Upper lobe of right lung (tissue), 1 donor: ENCODE measurements around the gene ZFR. TPM values are rescaled to one million over a fixed set of nuclear protein-coding genes. Genes with fewer than 3 reads are reported as not detected.

Experiments
- ATAC-seq: fragments of 200-7000 bp; cut with Tn5 transposase; one replicate; pipeline ENCODE4 v1.9.1; 2020; ENCODE audit warnings: mild to moderate bottlenecking, moderate library complexity
- DNase-seq: peaks from one replicate; pipeline ENCODE4 v3.0.0-alpha.2; 2020
- H3K27ac ChIP-seq: fragments of 200-600 bp; one replicate; pipeline ENCODE4 v1.8.0; 2022
- H3K27me3 ChIP-seq: fragments of 200-600 bp; one replicate; pipeline ENCODE4 v1.8.0; 2022; ENCODE audit warnings: mild to moderate bottlenecking
- H3K36me3 ChIP-seq: fragments of 200-600 bp; one replicate; pipeline ENCODE4 v1.8.0; 2022
- H3K4me1 ChIP-seq: fragments of 200-600 bp; one replicate; pipeline ENCODE4 v1.8.0; 2022
- H3K4me3 ChIP-seq: fragments of 200-600 bp; one replicate; pipeline ENCODE4 v1.8.0; 2022; ENCODE audit warnings: mild to moderate bottlenecking
- H3K9me3 ChIP-seq: fragments of 200-600 bp; one replicate; pipeline ENCODE4 v1.8.0; 2022
- CTCF ChIP-seq: fragments of 200-600 bp; IDR thresholded peaks from one replicate; pipeline ENCODE4 v1.8.0; 2022; ENCODE audit warnings: antibody characterized with exemption
- intact Hi-C: fragments of 100-400 bp; cut with DNase I; formaldehyde crosslinking; loops from one replicate; pipeline ENCODE4 v1.11.0; 2022
- total RNA-seq: library from RNA; stranded (reverse); fragmentation: NEBNext Ultra II Directional; extraction: Animal tissue kit (Norgen Biotek cat#: 25700); gene quantifications from one replicate; pipeline ENCODE4 v1.2.1, GENCODE V29; 2021
- donor health status: DM: no; HTN: yes; CAD: no; lungs with severe emphysema.

Gene ZFR
- total RNA-seq, 1 donor from 2014 or later, result 60.4 TPM

- H3K27me3 ChIP-seq, result no peaks in the 10 kb centered on the region
- H3K9me3 ChIP-seq, result no peaks in the 10 kb centered on the region
- ATAC-seq, result no peak
- peaks cover 17% of the 10 kb centered on the region for H3K4me1 ChIP-seq
- H3K36me3 ChIP-seq, result peaks cover 34% of the 10 kb centered on the region
- DNase-seq, result no peak
- no peak for TF ChIP-seq CTCF
- H3K4me3 ChIP-seq, result no peak overlapping the region
- intact Hi-C loops, result no loop called here
- no peak overlapping the region for H3K27ac ChIP-seq
Observed at GRCh38 chr5:32420506-32420905, 24.0 kb downstream of the ZFR start.

- TF ChIP-seq CTCF, result no peak
- intact Hi-C loops, result no loop called here
- Histone ChIP-seq H3K27ac (no peak overlapping the region), H3K9me3 (no peaks in the 10 kb centered on the region), H3K4me3 (no peak overlapping the region), H3K27me3 (no peaks in the 10 kb centered on the region), H3K36me3 (peaks cover 41% of the 10 kb centered on the region), H3K4me1 (peaks cover 17% of the 10 kb centered on the region)
- no peak for DNase-seq
- no peak for ATAC-seq
Observed at GRCh38 chr5:32419791-32420190, 24.7 kb downstream of the ZFR start.

- no peak overlapping the region for H3K4me3 ChIP-seq
- no peaks in the 10 kb centered on the region for H3K9me3 ChIP-seq
- ATAC-seq (no peak), DNase-seq (no peak)
- no peaks in the 10 kb centered on the region for H3K4me1 ChIP-seq
- intact Hi-C loops, result no loop called here
- TF ChIP-seq CTCF, result no peak
- no peak overlapping the region for H3K27ac ChIP-seq
- peaks cover 86% of the 10 kb centered on the region for H3K36me3 ChIP-seq
- H3K27me3 ChIP-seq, result no peaks in the 10 kb centered on the region
Observed at GRCh38 chr5:32413466-32414263, 30.9 kb downstream of the ZFR start.

GRCh38 chr5:32410630-32411029 is 33.9 kb downstream of the ZFR start:
- Histone ChIP-seq H3K36me3 (peaks cover 98% of the 10 kb centered on the region), H3K9me3 (no peaks in the 10 kb centered on the region), H3K4me1 (no peaks in the 10 kb centered on the region), H3K27ac (no peak overlapping the region), H3K27me3 (no peaks in the 10 kb centered on the region), H3K4me3 (no peak overlapping the region)
- ATAC-seq (no peak), DNase-seq (no peak)
- no peak for TF ChIP-seq CTCF
- intact Hi-C loops, result no loop called here

GRCh38 chr5:32406650-32407049 is 37.9 kb downstream of the ZFR start:
- H3K36me3 ChIP-seq, result peaks cover 99% of the 10 kb centered on the region
- no peaks in the 10 kb centered on the region for H3K9me3 ChIP-seq
- no peaks in the 10 kb centered on the region for H3K4me1 ChIP-seq
- DNase-seq (no peak), ATAC-seq (no peak)
- no peaks in the 10 kb centered on the region for H3K27me3 ChIP-seq
- no peak for TF ChIP-seq CTCF
- no peak overlapping the region for H3K4me3 ChIP-seq
- intact Hi-C loops, result no loop called here
- H3K27ac ChIP-seq, result no peak overlapping the region
